GM18858 (cell line): ENCODE data around the gene CXXC1.
"Not testable (repeated sequence)": the region's sequence is repeated elsewhere in the genome, so short reads cannot be mapped to it uniquely, and the experiment has no call there.

Experiments used
- ATAC-seq: cut with Tn5 transposase; IDR thresholded peaks from one replicate; pipeline ENCODE4 v1.9.1; 2021; ENCODE audit not compliant: unreplicated experiment

CXXC1 gene

GRCh38 chr18:50287441-50288347 is at the start of gene CXXC1:
CXXC1 (minus strand) TSS chr18:50287692; CDS start chr18:50287589, 103 bp downstream.
- ATAC-seq = peak; percentile 82

- no peak for ATAC-seq
These were observed 47.2 kb upstream of the CXXC1 start for GRCh38 chr18:50334546-50335152.

GRCh38 chr18:50331691-50332090 is 44.2 kb upstream of the CXXC1 start:
- no peak for ATAC-seq

- ATAC-seq = no peak
These were observed 42.7 kb upstream of the CXXC1 start for GRCh38 chr18:50330176-50330575.

- no peak for ATAC-seq
These were observed 40.5 kb upstream of the CXXC1 start for GRCh38 chr18:50327983-50328382.

- ATAC-seq = no peak
These were observed 33.2 kb upstream of the CXXC1 start for GRCh38 chr18:50320719-50321118.

GRCh38 chr18:50315100-50315871 is 27.8 kb upstream of the CXXC1 start:
- ATAC-seq = peak; percentile 70

- ATAC-seq = no peak
These were observed 26.5 kb upstream of the CXXC1 start for GRCh38 chr18:50313873-50314460.

GRCh38 chr18:50313031-50313607 is 25.6 kb upstream of the CXXC1 start:
- ATAC-seq = peak; percentile 18

- ATAC-seq = peak; percentile 56
These were observed 25.0 kb upstream of the CXXC1 start for GRCh38 chr18:50312296-50313030.

GRCh38 chr18:50311650-50312049 is 24.2 kb upstream of the CXXC1 start:
- ATAC-seq = no peak

- no peak for ATAC-seq
These were observed 22.6 kb upstream of the CXXC1 start for GRCh38 chr18:50310080-50310479.

GRCh38 chr18:50308851-50309250 is 21.4 kb upstream of the CXXC1 start:
- not testable (repeated sequence) for ATAC-seq

- peak; percentile 81 for ATAC-seq
These were observed 20.4 kb upstream of the CXXC1 start for GRCh38 chr18:50307738-50308470.

- no peak for ATAC-seq
These were observed 19.9 kb upstream of the CXXC1 start for GRCh38 chr18:50307400-50307737.

GRCh38 chr18:50306944-50307343 is 19.5 kb upstream of the CXXC1 start:
- no peak for ATAC-seq

GRCh38 chr18:50301074-50301473 is 13.6 kb upstream of the CXXC1 start:
- ATAC-seq = no peak

GRCh38 chr18:50299626-50300388 is 12.3 kb upstream of the CXXC1 start:
- no peak for ATAC-seq
